T-helper 2 cell treated with Interferon-gamma antibody and Interleukin-4, amounts not matched to agents 100 ng/mL and 5 ng/mL, for 36 hours (primary cell): ENCODE results near the gene ADD1. TPM values are rescaled to one million over a fixed set of nuclear protein-coding genes. Genes with fewer than 3 reads are reported as not detected.

Source experiments
- intact Hi-C: fragments of 100-400 bp; cut with micrococcal nuclease; formaldehyde crosslinking; loops from one replicate; pipeline ENCODE4 v1.15.1; 2023
- total RNA-seq: library from RNA; stranded (reverse); gene quantifications from 2 replicates; pipeline ENCODE4 v1.2.3, GENCODE V29; 2022

ADD1 gene
- total RNA-seq, 1 donor from 2014 or later, result 250 TPM

- intact Hi-C loops, result no loop called here
Measured at GRCh38 chr4:2819244-2820215, 24.1 kb upstream of the ADD1 start.

GRCh38 chr4:2820216-2820982 lies 23.2 kb upstream of the ADD1 start:
- intact Hi-C loops, result no loop called here

GRCh38 chr4:2822461-2823300 lies 21.0 kb upstream of the ADD1 start:
- intact Hi-C loops, result no loop called here

- intact Hi-C loops, result no loop called here
Measured at GRCh38 chr4:2823301-2823670, 20.4 kb upstream of the ADD1 start.

- intact Hi-C loops, result no loop called here
Measured at GRCh38 chr4:2823671-2824328, 19.8 kb upstream of the ADD1 start.

GRCh38 chr4:2824329-2824835 lies 19.3 kb upstream of the ADD1 start:
- intact Hi-C loops, result no loop called here

GRCh38 chr4:2824836-2825381 lies 18.7 kb upstream of the ADD1 start:
- intact Hi-C loops, result no loop called here

- intact Hi-C loops, result no loop called here
Measured at GRCh38 chr4:2825740-2826139, 17.9 kb upstream of the ADD1 start.

GRCh38 chr4:2827071-2827873 lies 16.4 kb upstream of the ADD1 start:
- intact Hi-C loops, result no loop called here

GRCh38 chr4:2827874-2828751 lies 15.5 kb upstream of the ADD1 start:
- intact Hi-C loops, result no loop called here

GRCh38 chr4:2828758-2829181 lies 14.9 kb upstream of the ADD1 start:
- intact Hi-C loops, result no loop called here

GRCh38 chr4:2829321-2829932 lies 14.2 kb upstream of the ADD1 start:
- intact Hi-C loops, result no loop called here

GRCh38 chr4:2829933-2830451 lies 13.7 kb upstream of the ADD1 start:
- intact Hi-C loops, result no loop called here

GRCh38 chr4:2830632-2831610 lies 12.7 kb upstream of the ADD1 start:
- intact Hi-C loops, result no loop called here

- intact Hi-C loops, result no loop called here
Measured at GRCh38 chr4:2831611-2832308, 11.9 kb upstream of the ADD1 start.
